Left hindlimb (tissue), 1 donor: Measurements from ENCODE around the gene ZSWIM4.
"Not testable (repeated sequence)": the region's sequence is repeated elsewhere in the genome, so short reads cannot be mapped to it uniquely, and the experiment has no call there.

Experiments used
- DNase-seq: peaks from one replicate; pipeline ENCODE4 v3.0.0-alpha.2; 2018

ZSWIM4 gene

GRCh38 chr19:13778847-13779246 is 16.4 kb upstream of the ZSWIM4 start:
- no peak for DNase-seq

- DNase-seq: not testable (repeated sequence)
Observed at GRCh38 chr19:13779794-13780193, 15.4 kb upstream of the ZSWIM4 start.

- DNase-seq: peak; percentile 92
Observed at GRCh38 chr19:13781547-13781946, 13.7 kb upstream of the ZSWIM4 start.

GRCh38 chr19:13782537-13782936 is 12.7 kb upstream of the ZSWIM4 start:
- no peak for DNase-seq

GRCh38 chr19:13783565-13784500 is 11.4 kb upstream of the ZSWIM4 start:
- no peak for DNase-seq

GRCh38 chr19:13784731-13785452 is 10.4 kb upstream of the ZSWIM4 start:
- DNase-seq: no peak

GRCh38 chr19:13788991-13789390 is 6.3 kb upstream of the ZSWIM4 start:
- DNase-seq: no peak

- no peak for DNase-seq
Observed at GRCh38 chr19:13790354-13790753, 4.9 kb upstream of the ZSWIM4 start.

GRCh38 chr19:13793317-13793716 is 1.9 kb upstream of the ZSWIM4 start:
- not testable (repeated sequence) for DNase-seq

- DNase-seq: peak; percentile 63
Observed at GRCh38 chr19:13794398-13794756, 866 bp upstream of the ZSWIM4 start.

GRCh38 chr19:13795595-13796300 is 505 bp downstream of the ZSWIM4 start:
- peak; percentile 59 for DNase-seq

- DNase-seq: peak; percentile 78
Observed at GRCh38 chr19:13796301-13797057, 1.2 kb downstream of the ZSWIM4 start.

GRCh38 chr19:13797058-13797440 is 1.8 kb downstream of the ZSWIM4 start:
- DNase-seq: no peak

- no peak for DNase-seq
Observed at GRCh38 chr19:13797870-13798269, 2.6 kb downstream of the ZSWIM4 start.

- no peak for DNase-seq
Observed at GRCh38 chr19:13799669-13800068, 4.4 kb downstream of the ZSWIM4 start.

- DNase-seq: no peak
Observed at GRCh38 chr19:13803038-13803437, 7.8 kb downstream of the ZSWIM4 start.

- DNase-seq: no peak
Observed at GRCh38 chr19:13804830-13805683, 9.8 kb downstream of the ZSWIM4 start.

GRCh38 chr19:13806728-13807127 is 11.5 kb downstream of the ZSWIM4 start:
- no peak for DNase-seq

- no peak for DNase-seq
Observed at GRCh38 chr19:13807421-13808021, 12.3 kb downstream of the ZSWIM4 start.

GRCh38 chr19:13808856-13809255 is 13.6 kb downstream of the ZSWIM4 start:
- no peak for DNase-seq

GRCh38 chr19:13812544-13812943 is 17.3 kb downstream of the ZSWIM4 start:
- no peak for DNase-seq
